ENCODE measurements around the gene FGR. TPM values are rescaled to one million over a fixed set of nuclear protein-coding genes. Genes with fewer than 3 reads are reported as not detected.
A peak's percentile ranks its signal among the peaks of the same experiment; 100 is the strongest.

Gene FGR
- polyA plus RNA-seq, 1 donor = 1.2 TPM

DNA sequence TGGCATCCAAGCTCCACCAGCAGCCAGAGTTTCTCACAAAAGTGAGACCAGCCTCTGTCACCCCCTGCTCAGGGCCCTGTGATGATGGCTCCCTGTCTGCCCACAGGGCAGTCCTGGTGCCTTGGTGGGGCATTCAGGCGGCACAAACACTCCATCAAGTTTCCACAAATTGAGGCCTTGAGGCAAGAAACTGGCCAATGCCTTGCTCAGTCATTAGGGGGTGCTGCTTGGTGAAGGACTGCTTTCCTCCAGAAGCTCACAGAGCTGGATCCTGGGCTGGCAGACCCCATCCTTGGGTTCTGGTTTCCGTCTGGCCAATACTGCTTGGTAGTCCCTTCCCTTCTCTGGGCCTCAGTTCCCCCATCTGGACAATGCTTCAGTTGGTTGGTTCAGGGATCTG is 18.5 kb downstream of the FGR start:
- no peak for DNase-seq

DNA sequence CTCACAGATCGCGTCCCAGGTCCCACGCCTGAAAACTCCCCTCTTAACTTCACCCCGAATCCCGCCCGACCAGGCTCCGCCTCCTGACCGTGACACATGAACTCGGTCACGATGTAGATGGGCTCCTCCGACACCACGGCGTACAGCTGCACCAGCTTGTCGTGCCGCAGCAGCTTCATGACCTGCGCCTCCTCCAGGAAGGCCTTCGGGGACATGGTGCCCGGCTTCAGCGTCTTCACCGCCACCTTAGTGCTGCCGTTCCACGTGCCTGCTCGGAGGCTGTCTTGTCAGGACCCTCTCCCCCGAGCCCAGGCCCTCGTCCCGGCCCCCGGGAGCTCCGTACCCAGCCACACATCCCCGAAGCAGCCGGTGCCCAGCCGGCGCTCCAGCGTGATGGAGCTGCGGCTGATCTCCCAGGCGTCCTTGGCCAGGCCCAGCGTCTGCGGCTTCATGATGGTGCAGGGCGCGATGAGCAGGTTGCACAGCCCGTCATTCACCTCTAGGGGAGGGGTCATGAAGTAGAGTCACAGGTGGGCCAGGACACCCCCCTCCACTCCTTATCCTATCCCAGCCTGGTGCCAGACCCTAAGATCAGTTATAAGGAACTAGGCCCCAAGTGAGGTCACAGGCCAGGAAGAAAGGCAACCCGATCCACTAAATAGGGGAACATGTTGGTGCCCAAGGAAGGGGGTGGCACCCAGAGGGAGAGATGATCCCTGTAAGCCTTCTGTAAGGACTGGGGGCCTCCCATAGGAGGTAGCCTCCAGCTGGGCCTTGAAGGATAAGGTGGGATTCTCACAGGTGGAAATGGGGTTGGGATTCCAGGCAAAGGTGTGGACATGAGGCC is 19.4 kb downstream of the FGR start:
- no peak for DNase-seq

GRCh38 chr1:27614625-27615344 is 20.2 kb downstream of the FGR start:
- DNase-seq = no peak

DNA sequence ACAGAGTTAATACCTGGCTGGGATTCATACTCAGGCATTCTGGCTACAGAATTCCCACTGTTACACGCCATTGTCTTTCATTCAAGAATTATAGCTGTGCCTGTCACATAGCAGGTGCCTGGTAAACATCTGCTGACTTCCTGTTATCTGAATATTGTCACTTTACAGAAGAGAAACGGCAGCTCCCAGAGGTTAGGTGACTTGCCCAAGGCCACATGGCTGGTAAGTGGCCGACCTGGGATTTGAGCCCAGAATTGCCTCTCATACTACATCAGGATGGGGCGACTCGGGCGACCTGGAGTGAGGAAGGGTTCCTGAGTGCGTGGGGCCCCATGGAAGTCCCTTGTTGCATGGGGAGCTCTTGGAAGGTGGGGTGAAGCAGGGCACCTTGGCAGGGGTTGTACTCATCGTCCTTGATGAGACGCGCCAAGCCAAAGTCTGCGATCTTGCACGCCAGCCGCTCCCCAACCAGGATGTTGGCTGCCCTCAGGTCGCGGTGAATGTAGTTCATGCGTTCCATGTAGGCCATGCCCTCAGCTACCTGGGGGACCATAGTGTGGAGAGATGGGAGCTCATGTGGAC is 20.9 kb downstream of the FGR start:
- no peak for DNase-seq

DNA sequence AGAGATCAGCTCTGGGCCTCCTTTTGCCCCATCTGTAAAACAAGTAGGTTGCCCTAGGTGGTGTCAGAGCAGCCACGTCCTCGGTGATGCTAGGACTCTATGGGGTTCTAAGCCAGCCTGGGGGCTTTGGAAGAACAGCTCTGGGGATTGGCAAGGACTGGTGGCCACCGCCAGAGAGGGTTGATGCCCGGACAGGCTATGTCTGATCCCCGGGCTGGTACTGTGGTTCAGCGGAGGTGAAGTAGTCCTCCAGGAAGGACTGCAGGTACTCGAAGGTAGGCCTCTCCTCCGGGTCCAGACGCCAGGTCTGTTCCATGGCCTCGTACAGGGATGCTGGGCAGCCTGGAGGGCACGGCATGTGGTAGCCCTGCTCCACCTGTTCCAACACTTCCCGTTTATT is 22.3 kb downstream of the FGR start:
- DNase-seq = no peak

GRCh38 chr1:27611450-27611849 is 23.5 kb downstream of the FGR start:
- DNase-seq = no peak

DNA sequence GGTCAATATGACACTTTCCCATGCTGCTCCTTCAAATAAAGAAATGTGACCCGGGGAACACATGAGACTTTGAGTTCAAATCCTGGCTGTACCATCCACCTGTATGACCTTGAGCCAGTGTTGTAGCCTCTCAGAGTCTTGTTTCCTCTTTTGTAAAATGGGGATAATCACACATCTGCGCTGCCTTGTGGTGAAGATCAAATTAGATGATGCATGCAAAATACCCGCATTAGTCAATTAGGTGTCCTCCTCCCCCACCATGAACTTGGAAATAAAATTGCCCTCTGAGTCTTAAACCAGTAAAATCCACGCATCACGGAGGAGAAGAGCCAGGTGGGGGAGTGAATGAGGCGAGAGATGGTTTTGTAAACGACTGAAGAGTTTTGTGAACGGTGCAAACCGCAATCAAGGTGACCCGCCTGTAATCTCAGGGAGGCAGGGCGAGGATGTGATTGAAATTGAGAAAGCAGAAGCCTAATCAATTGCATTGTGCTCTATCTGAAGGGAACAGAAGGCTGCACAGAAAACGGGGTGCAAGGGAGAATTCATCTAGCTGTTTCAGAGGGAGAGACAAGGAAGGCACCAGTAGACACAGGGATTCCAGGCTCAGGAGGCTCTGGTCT is 25.3 kb downstream of the FGR start:
- no peak for DNase-seq

- no peak for DNase-seq
Observed at GRCh38 chr1:27609210-27609555, 25.8 kb downstream of the FGR start.

GRCh38 chr1:27607239-27607804 is 27.7 kb downstream of the FGR start:
- no peak for DNase-seq

GRCh38 chr1:27606708-27607238 is 28.2 kb downstream of the FGR start:
- no peak for DNase-seq

DNA sequence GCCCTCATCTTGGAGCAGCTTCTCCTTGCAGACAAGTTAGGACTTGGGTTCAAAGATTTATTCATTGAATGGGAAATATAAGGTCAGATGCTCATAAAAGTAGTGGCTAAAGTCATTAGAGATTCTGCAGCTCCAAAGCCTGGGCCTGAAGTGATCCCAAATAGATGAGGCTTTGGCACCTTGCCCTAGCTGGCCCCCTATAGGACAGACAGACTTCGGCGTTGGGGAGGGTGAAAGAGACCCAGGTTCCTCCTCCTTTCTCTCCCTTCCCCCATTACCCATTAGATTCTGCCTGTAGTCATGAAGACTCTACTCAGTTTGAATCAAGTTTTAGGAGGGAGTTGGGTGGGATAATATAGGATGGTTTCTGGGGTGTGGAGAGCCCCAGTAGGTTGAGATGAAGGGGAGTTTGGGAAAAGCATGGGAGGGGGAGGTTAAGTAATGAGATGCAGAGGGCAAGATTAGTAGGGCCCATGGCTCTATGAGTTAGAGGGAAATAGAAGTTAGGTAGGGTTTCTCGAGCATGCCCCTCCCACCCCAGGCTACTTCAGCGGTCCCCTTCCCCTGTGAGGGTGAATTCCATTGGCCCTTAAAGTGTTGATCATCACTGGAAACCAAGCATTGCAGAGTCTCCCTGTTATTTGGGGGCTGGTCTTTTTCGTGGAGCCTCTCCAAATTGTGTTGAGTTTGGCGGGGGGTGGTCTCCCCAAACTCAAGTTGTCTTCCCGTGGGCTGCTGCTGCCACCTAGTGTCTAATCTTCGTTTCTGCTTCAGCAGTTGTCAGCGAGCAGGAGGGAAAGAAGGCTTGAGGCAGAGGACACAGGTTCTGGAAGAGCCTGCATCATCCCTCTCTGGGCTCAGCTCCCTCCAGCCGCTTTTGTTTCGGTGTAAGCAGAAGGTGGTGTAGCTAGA is 28.9 kb downstream of the FGR start:
- DNase-seq = no peak

GRCh38 chr1:27605300-27605766 is 29.7 kb downstream of the FGR start:
- no peak for DNase-seq

DNA sequence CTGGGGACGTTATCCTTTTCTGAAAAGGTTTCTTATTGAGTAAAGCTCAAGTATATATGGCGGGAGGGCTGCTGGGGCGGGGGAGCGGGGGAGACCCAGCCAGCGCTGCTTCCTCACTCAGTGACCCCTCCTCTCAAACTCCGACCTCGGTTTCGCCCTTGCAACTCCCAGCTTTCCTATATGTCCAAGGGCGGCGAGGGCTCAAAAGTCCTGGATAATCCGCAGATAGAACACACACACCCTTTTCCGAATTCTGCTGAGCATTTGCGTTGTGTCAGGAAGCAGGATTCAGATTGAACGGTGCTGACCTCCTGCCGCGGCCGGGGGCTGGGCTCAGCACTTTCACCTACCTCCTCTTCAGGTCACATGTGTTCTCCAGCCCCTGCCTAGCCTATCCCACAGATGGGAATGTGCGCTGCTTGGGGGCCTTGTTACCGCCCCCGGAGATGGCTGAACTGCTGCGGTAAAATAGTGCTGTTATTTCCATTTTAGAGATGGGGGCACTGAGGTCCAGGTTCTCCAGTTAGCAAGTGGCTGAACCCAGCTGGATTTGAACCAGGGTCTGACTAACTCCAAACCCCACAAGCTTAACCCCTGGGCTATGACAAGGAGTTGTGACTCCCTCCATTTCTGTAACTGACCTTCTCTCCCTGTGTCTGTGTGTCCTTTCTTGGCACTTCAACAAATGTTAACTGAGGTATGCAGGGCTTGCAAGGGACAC is 30.2 kb downstream of the FGR start:
- no peak for DNase-seq

DNA sequence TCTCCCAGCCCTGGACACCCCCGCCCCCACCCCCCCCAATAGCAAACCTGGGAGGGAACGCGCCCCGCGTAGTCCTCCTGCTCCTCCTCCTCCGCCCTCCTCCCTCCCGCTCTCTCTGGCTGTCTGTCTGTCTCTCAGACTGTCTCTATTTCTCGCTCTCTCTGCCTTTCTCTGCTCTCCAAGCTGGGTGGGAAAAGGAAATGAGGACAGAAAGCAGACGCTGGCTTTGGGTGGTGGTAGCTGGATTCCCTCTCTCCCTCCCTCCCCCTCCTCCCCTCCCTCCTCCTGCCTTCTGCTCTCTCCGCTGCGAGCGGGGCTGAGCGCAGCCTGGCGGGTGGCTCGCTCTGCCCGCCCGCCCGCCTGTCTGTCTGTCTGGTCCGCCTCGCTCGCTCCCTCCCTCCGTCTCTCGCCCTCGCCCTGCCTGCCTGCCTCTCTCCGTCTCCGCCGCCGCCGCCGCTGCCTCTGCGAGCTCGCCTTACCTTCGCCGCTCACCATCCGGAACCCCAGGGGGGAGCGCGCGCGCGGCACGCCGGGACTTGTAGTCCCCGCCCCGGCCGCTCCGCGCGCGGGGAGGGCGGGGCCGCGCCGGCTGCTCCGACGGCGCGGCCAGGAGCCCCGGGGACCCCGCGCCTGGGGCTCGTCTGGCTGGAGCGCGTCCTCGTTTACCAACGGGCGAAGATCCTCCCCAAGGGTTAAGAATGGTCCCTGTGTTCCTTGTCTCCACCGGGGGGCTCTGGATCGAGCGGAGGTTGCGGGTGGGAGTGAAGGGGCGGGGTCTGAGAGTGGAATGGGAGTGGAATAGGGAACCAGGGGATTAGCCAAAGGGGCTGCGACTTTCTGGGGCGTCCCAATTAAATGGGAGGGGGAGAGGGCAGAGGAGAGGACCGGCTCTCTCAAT is 31.1 kb downstream of the FGR start, which contains the start of gene AHDC1:
Gene AHDC1, minus strand, starts transcription at position 464 of the 898 bp plus-strand sequence. CDS start 52,029 bp downstream, outside the sequence.
- peak; percentile 91 for DNase-seq

GRCh38 chr1:27603309-27603680 is 31.7 kb downstream of the FGR start:
- DNase-seq = no peak

- DNase-seq = no peak
Observed at GRCh38 chr1:27602462-27603308, 32.3 kb downstream of the FGR start.

DNA sequence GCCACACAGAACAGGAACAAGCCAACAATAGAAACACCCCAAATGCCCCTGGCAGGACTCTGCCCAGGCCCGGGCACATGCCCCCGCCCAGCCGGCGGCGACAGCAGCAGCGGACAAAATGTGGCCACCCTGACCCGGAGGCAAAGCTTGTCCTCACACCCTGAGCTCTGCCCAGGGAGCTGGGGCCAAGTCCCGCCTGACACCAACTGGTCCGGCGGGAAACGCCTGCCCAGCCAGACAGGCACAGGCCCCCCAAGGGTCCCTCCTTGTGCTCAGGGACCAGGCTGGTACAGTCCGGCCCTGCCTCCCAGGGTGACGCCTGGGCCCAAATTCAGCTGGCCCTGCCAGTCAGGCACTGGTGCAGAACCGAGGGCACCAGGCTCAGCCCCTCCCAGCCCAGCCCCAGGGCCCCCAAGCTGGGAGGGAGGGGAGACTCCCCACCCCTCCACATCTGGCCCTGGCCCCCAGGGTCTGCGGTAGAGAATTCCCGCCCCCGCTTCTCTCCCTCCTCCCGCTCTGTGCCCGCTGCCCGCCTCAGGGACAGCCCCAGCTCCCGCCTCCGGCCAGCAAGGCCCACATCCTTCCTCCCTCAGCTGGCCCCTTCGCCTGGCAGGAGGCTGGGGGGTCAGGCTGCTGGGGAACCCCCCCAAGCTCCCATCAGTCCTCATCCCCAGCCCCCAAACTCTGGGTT is 33.1 kb downstream of the FGR start:
- no peak for DNase-seq
